ENCODE data around the gene AP2M1. TPM values are rescaled to one million over a fixed set of nuclear protein-coding genes. Genes with fewer than 3 reads are reported as not detected.

Gene AP2M1
- total RNA-seq, 1 donor from 2014 or later: 254 TPM

Other genes starting within 250 kb of the AP2M1 start
- 60.4 to 63.4 TPM (median 62.3 TPM) in 3 replicates for gene ABCC5, start 157.0 kb upstream of the AP2M1 start, total RNA-seq
- gene HTR3D, start 143.1 kb upstream of the AP2M1 start, total RNA-seq: not detected in 3 replicates
- gene HTR3C, start 121.8 kb upstream of the AP2M1 start, total RNA-seq: not detected in 3 replicates
- gene HTR3E, start 77.8 kb upstream of the AP2M1 start, total RNA-seq: not detected in 3 replicates
- 38.2 to 42.2 TPM (median 39.0 TPM) in 3 replicates for gene EIF2B5, start 39.5 kb upstream of the AP2M1 start, total RNA-seq
- gene DVL3, start 19.5 kb upstream of the AP2M1 start, total RNA-seq: 158 to 162 TPM (median 159 TPM) in 3 replicates
- gene ABCF3, start 11.3 kb downstream of the AP2M1 start, total RNA-seq: 65.7 to 67.9 TPM (median 67.8 TPM) in 3 replicates
- 0.36 to 1.1 TPM (median 0.78 TPM) in 3 replicates for gene VWA5B2, start 54.7 kb downstream of the AP2M1 start, total RNA-seq
- 36.0 to 40.9 TPM (median 36.6 TPM) in 3 replicates for gene ALG3, start 74.1 kb downstream of the AP2M1 start, total RNA-seq
- gene EEF1AKMT4, start 74.8 kb downstream of the AP2M1 start, total RNA-seq: 3.8 to 4.9 TPM (median 4.2 TPM) in 3 replicates
- 0.16 TPM in 2 of 3 replicates, not detected in the other for gene CAMK2N2, start 86.7 kb downstream of the AP2M1 start, total RNA-seq
- not detected in 3 replicates for gene ECE2, start 101.2 kb downstream of the AP2M1 start, total RNA-seq
- gene PSMD2, start 124.4 kb downstream of the AP2M1 start, total RNA-seq: 223 to 240 TPM (median 232 TPM) in 3 replicates
- gene EIF4G1, start 139.8 kb downstream of the AP2M1 start, total RNA-seq: 364 to 377 TPM (median 376 TPM) in 3 replicates
- gene FAM131A, start 162.7 kb downstream of the AP2M1 start, total RNA-seq: 14.3 to 17.4 TPM (median 15.1 TPM) in 3 replicates
- 16.6 to 17.0 TPM (median 16.9 TPM) in 3 replicates for gene CLCN2, start 186.8 kb downstream of the AP2M1 start, total RNA-seq
- 76.4 to 82.4 TPM (median 78.7 TPM) in 3 replicates for gene POLR2H, start 186.9 kb downstream of the AP2M1 start, total RNA-seq
- 0.56 to 1.1 TPM (median 0.63 TPM) in 3 replicates for gene THPO, start 203.4 kb downstream of the AP2M1 start, total RNA-seq
- 5.6 to 6.8 TPM (median 6.4 TPM) in 3 replicates for gene CHRD, start 205.2 kb downstream of the AP2M1 start, total RNA-seq

All from mesothelial cell of epicardium (in vitro differentiated cells).